Upper lobe of left lung (tissue), 4 donors: ENCODE measurements around the gene FAM168A.

Experiments
- POLR2A ChIP-seq, 4 donors: fragments of 450-650 bp; IDR thresholded peaks; one replicate each; pipeline ENCODE4 v1.5.1; 2016 to 2017; ENCODE audit warnings: antibody characterized with exemption in 4 of 4, mild to moderate bottlenecking in 2 of 4
- POLR2AphosphoS5 ChIP-seq, 2 donors: sonication (generic); formaldehyde crosslinking; IDR thresholded peaks; one replicate each; pipeline ENCODE4 v1.5.1; 2017; ENCODE audit warnings: antibody characterized with exemption in 2 of 2

- no peak for TF ChIP-seq POLR2AphosphoS5 (IDR thresholded peaks at IDR 0.05)
- no peak for TF ChIP-seq POLR2A (IDR thresholded peaks at IDR 0.05)
Measured at GRCh38 chr11:73383249-73384124, 214.4 kb downstream of the FAM168A start.
